Mesenchymal stem cell (in vitro differentiated cells and primary cell): ENCODE data around the gene RAB7A.
"Not testable (repeated sequence)": the region's sequence is repeated elsewhere in the genome, so short reads cannot be mapped to it uniquely, and the experiment has no call there.

ENCODE experiments used
- DNase-seq: peaks from one replicate; pipeline ENCODE4 v3.0.0-alpha.2; 2013
- H2AFZ ChIP-seq: one replicate; pipeline ENCODE4 v1.6.1; 2013; ENCODE audit warnings: low read depth, mild to moderate bottlenecking, control low read depth, inconsistent platforms, low read length, moderate library complexity
- H2AK5ac ChIP-seq: 2 replicates; pipeline ENCODE4 v1.6.1; 2013; ENCODE audit warnings: low read length, moderate library complexity, mild to moderate bottlenecking, inconsistent platforms; ENCODE audit not compliant: severe bottlenecking
- H2BK120ac ChIP-seq: one replicate; pipeline ENCODE4 v1.6.1; 2013; ENCODE audit warnings: low read depth, mild to moderate bottlenecking, inconsistent platforms, low read length, moderate library complexity
- H2BK12ac ChIP-seq, 2 experiments: one replicate each; pipeline ENCODE4 v1.6.1; 2013; ENCODE audit warnings: inconsistent platforms in 2 of 2, low read length in 2 of 2, mild to moderate bottlenecking in 2 of 2, moderate library complexity in 2 of 2, control low read depth in 1 of 2
- H2BK15ac ChIP-seq: one replicate; pipeline ENCODE4 v1.6.1; 2013; ENCODE audit warnings: mild to moderate bottlenecking, low read depth, inconsistent platforms; ENCODE audit not compliant: poor library complexity, severe bottlenecking
- H2BK5ac ChIP-seq: 2 replicates; pipeline ENCODE4 v1.6.1; 2013; ENCODE audit warnings: low read depth, mild to moderate bottlenecking, low read length, control low read depth, inconsistent platforms; ENCODE audit not compliant: poor library complexity, severe bottlenecking
- H3K14ac ChIP-seq, 2 experiments: one replicate each; pipeline ENCODE4 v1.6.1; 2013; ENCODE audit warnings: inconsistent platforms in 2 of 2, low read length in 2 of 2, control low read depth in 1 of 2, mild to moderate bottlenecking in 1 of 2, moderate library complexity in 1 of 2
- H3K18ac ChIP-seq, 2 experiments: one replicate each; pipeline ENCODE4 v1.6.1; 2013; ENCODE audit warnings: inconsistent platforms in 2 of 2, low read length in 2 of 2, control low read depth in 1 of 2, low read depth in 1 of 2, mild to moderate bottlenecking in 1 of 2
- H3K23ac ChIP-seq, 2 experiments: one replicate each; pipeline ENCODE4 v1.6.1; 2013; ENCODE audit warnings: inconsistent platforms in 2 of 2, low read length in 2 of 2, mild to moderate bottlenecking in 2 of 2, moderate library complexity in 2 of 2, control low read depth in 1 of 2
- H3K27ac ChIP-seq: 2 replicates; pipeline ENCODE4 v1.5.1; 2013; ENCODE audit warnings: mild to moderate bottlenecking, moderate library complexity, low read length, control low read depth, inconsistent platforms; ENCODE audit not compliant: poor library complexity, severe bottlenecking
- H3K27me3 ChIP-seq, 2 experiments: 2 replicates each; pipeline versions ENCODE4 v1.6.1 to v1.7.0; 2013; ENCODE audit warnings: low read length in 2 of 2, mild to moderate bottlenecking in 2 of 2, moderate library complexity in 2 of 2, control low read depth in 1 of 2, inconsistent platforms in 1 of 2; ENCODE audit not compliant: control insufficient read depth in 1 of 2, insufficient read depth in 1 of 2
- H3K36me3 ChIP-seq, 2 experiments: 2 replicates each; pipeline versions ENCODE4 v1.6.1 to v1.7.0; 2013; ENCODE audit warnings: low read length in 2 of 2, control low read depth in 1 of 2, inconsistent platforms in 1 of 2, low read depth in 1 of 2, mild to moderate bottlenecking in 1 of 2; ENCODE audit not compliant: insufficient read depth in 2 of 2, control insufficient read depth in 1 of 2
- H3K4ac ChIP-seq, 2 experiments: one replicate each; pipeline ENCODE4 v1.6.1; 2013; ENCODE audit warnings: inconsistent platforms in 2 of 2, low read length in 2 of 2, mild to moderate bottlenecking in 2 of 2, moderate library complexity in 2 of 2, control low read depth in 1 of 2, low read depth in 1 of 2
- H3K4me1 ChIP-seq: 2 replicates; pipeline ENCODE4 v1.6.1; 2013; ENCODE audit warnings: low read depth, low read length, control low read depth; ENCODE audit not compliant: control insufficient read depth, insufficient read depth
- H3K4me2 ChIP-seq: 2 replicates; pipeline ENCODE4 v1.6.1; 2013; ENCODE audit warnings: low read length, mild to moderate bottlenecking, inconsistent platforms; ENCODE audit not compliant: poor library complexity, severe bottlenecking
- H3K4me3 ChIP-seq, 2 experiments: 2 replicates each; pipeline versions ENCODE4 v1.5.1 to v1.7.0; 2013; ENCODE audit warnings: low read length in 2 of 2, mild to moderate bottlenecking in 2 of 2, control low read depth in 1 of 2, low read depth in 1 of 2; ENCODE audit not compliant: insufficient read depth in 1 of 2
- H3K79me1 ChIP-seq: replicated peaks from 2 replicates; pipeline ENCODE4 v1.6.1; 2013; ENCODE audit warnings: mild to moderate bottlenecking, control low read depth, low read length, inconsistent platforms; ENCODE audit not compliant: poor library complexity, severe bottlenecking
- H3K9ac ChIP-seq: 2 replicates; pipeline ENCODE4 v1.7.0; 2013; ENCODE audit warnings: mild to moderate bottlenecking, low read length, moderate library complexity
- H3K9me3 ChIP-seq: 2 replicates; pipeline ENCODE4 v1.7.0; 2013; ENCODE audit warnings: mild to moderate bottlenecking, low read length; ENCODE audit not compliant: control insufficient read depth
- H4K8ac ChIP-seq: one replicate; pipeline ENCODE4 v1.6.1; 2013; ENCODE audit warnings: inconsistent platforms, mild to moderate bottlenecking, low read length, moderate library complexity
- H4K91ac ChIP-seq: one replicate; pipeline ENCODE4 v1.6.1; 2013; ENCODE audit warnings: mild to moderate bottlenecking, low read length, inconsistent platforms
- WGBS: methylation state at CpG from one replicate; pipeline ENCODE4 v1.1.7; 2013; ENCODE audit warnings: mixed read lengths; 5-methylcytosine and 5-hydroxymethylcytosine counted together

RAB7A gene

DNA sequence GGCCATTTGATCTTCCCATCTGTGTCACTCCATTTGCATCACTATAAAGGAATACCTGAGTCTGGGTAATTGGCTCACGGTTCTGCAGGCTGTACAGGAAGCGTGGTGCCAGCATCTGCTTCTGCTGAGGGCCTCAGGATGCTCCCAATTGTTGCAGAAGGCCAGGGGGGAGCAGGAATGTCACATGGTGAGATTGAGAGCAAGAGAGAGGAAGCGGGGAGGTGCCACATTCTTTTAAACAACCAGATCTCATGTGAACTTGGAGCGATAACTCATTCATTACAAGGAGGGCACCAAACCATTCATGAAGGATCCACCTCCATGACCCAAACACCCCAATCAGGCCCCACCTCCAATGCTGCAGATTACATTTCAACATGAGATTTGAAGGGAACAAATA, 13.1 kb upstream of the RAB7A start:
- Histone ChIP-seq H2AK5ac (no peak overlapping the region), H4K91ac (no peak overlapping the region), H3K27me3 (peaks cover 15 to 18% of the 10 kb centered on the region in 2 experiments), H2BK5ac (no peak overlapping the region), H3K9ac (no peak overlapping the region), H3K79me1 (no peaks in the 10 kb centered on the region), H3K18ac (no peak overlapping the region), H3K23ac (no peak overlapping the region), H3K36me3 (no peaks in the 10 kb centered on the region), H3K14ac (no peak overlapping the region), H3K4me1 (no peaks in the 10 kb centered on the region), H2BK15ac (no peak overlapping the region), H3K27ac (no peak overlapping the region), H3K4ac (no peak overlapping the region), H2AFZ (no peak overlapping the region), H2BK12ac (no peak overlapping the region), H4K8ac (no peak overlapping the region), H2BK120ac (no peak overlapping the region), H3K4me2 (no peak overlapping the region), H3K9me3 (no peaks in the 10 kb centered on the region), H3K4me3 (no peak overlapping the region)
- 77% methylated on average over 4 of the region's 4 CpGs for WGBS
- DNase-seq: no peak

- Histone ChIP-seq H3K23ac (no peak overlapping the region), H3K9me3 (no peaks in the 10 kb centered on the region), H3K4me3 (no peak overlapping the region), H3K36me3 (no peaks in the 10 kb centered on the region), H3K4ac (no peak overlapping the region), H3K27me3 (peaks cover 16 to 21% of the 10 kb centered on the region in 2 experiments), H2BK15ac (no peak overlapping the region), H2AFZ (no peak overlapping the region), H3K14ac (no peak overlapping the region), H4K8ac (no peak overlapping the region), H2BK5ac (no peak overlapping the region), H3K4me1 (no peaks in the 10 kb centered on the region), H3K79me1 (no peaks in the 10 kb centered on the region), H3K9ac (no peak overlapping the region), H3K18ac (no peak overlapping the region), H4K91ac (no peak overlapping the region), H2AK5ac (no peak overlapping the region), H3K4me2 (no peak overlapping the region), H3K27ac (no peak overlapping the region), H2BK120ac (no peak overlapping the region), H2BK12ac (no peak overlapping the region)
- WGBS: 83% methylated on average over 3 of the region's 3 CpGs
- no peak for DNase-seq
Observed at GRCh38 chr3:128714887-128715491, 11.0 kb upstream of the RAB7A start.

GRCh38 chr3:128718892-128719291, 7.1 kb upstream of the RAB7A start:
- not testable (repeated sequence) for H3K23ac ChIP-seq, H3K18ac ChIP-seq, H3K4me2 ChIP-seq, H2BK120ac ChIP-seq, H3K4me1 ChIP-seq, H4K91ac ChIP-seq, H3K4ac ChIP-seq, H2BK5ac ChIP-seq, H3K14ac ChIP-seq, H3K27ac ChIP-seq, H3K4me3 ChIP-seq, H2AK5ac ChIP-seq, DNase-seq, H2AFZ ChIP-seq, H2BK15ac ChIP-seq, H3K9me3 ChIP-seq, H3K36me3 ChIP-seq, H3K9ac ChIP-seq, H2BK12ac ChIP-seq, H4K8ac ChIP-seq, H3K79me1 ChIP-seq
- H3K27me3 ChIP-seq: peaks cover 13 to 14% of the 10 kb centered on the region in 2 experiments
- WGBS: 90% methylated on average over 6 of the region's 7 CpGs

DNA sequence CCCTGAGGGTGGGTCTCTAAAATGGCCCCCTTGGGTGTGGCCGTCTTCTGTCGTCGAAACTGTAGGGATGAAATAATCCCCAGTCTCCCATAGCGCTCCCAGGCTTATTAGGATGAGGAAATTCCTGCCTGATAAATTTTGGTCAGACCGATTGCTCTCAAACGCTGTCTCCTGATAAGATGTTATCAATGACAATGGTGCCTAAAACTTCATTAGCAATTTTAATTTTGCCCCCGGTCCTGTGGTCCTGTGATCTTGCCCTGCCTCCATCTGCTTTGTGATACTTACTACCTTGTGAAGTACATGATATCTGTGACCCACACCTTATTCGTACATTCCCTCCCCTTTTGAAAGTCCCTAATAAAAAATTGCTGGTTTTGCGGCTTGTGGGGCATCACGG, 5.1 kb upstream of the RAB7A start:
- peaks cover 5 to 14% of the 10 kb centered on the region in 2 experiments for H3K27me3 ChIP-seq
- no peak overlapping the region for H2BK15ac ChIP-seq
- no peaks in the 10 kb centered on the region for H3K4me1 ChIP-seq
- H3K9me3 ChIP-seq: no peaks in the 10 kb centered on the region
- H3K23ac ChIP-seq: no peak overlapping the region
- H3K79me1 ChIP-seq: no peaks in the 10 kb centered on the region
- no peak overlapping the region for H3K9ac ChIP-seq
- H2BK120ac ChIP-seq: no peak overlapping the region
- no peak overlapping the region for H3K14ac ChIP-seq
- H2BK12ac ChIP-seq: no peak overlapping the region
- no peak overlapping the region for H2AK5ac ChIP-seq
- H2BK5ac ChIP-seq: no peak overlapping the region
- no peak overlapping the region for H3K4me2 ChIP-seq
- no peaks in the 10 kb centered on the region for H3K36me3 ChIP-seq
- no peak overlapping the region for H4K91ac ChIP-seq
- no peak overlapping the region for H3K4ac ChIP-seq
- no peak overlapping the region for H3K4me3 ChIP-seq
- H4K8ac ChIP-seq: no peak overlapping the region
- no peak overlapping the region for H3K27ac ChIP-seq
- no peak overlapping the region for H3K18ac ChIP-seq
- no peak for DNase-seq
- 37% methylated on average over 10 of the region's 10 CpGs for WGBS
- H2AFZ ChIP-seq: no peak overlapping the region
